GM18505 (cell line): ENCODE data around the gene OR4X1.
"Not testable (repeated sequence)": the region's sequence is repeated elsewhere in the genome, so short reads cannot be mapped to it uniquely, and the experiment has no call there.

Experiments used
- ATAC-seq: cut with Tn5 transposase; IDR thresholded peaks from one replicate; pipeline ENCODE4 v1.9.1; 2021; ENCODE audit not compliant: unreplicated experiment
- POLR2A ChIP-seq: IDR thresholded peaks from 4 replicates; pipeline ENCODE4 v1.6.1; 2011; ENCODE audit warnings: borderline replicate concordance; ENCODE audit not compliant: insufficient read depth, insufficient read length; ENCODE audit errors: extremely low read depth

The OR4X1 gene, protein sequence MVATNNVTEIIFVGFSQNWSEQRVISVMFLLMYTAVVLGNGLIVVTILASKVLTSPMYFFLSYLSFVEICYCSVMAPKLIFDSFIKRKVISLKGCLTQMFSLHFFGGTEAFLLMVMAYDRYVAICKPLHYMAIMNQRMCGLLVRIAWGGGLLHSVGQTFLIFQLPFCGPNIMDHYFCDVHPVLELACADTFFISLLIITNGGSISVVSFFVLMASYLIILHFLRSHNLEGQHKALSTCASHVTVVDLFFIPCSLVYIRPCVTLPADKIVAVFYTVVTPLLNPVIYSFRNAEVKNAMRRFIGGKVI

DNA sequence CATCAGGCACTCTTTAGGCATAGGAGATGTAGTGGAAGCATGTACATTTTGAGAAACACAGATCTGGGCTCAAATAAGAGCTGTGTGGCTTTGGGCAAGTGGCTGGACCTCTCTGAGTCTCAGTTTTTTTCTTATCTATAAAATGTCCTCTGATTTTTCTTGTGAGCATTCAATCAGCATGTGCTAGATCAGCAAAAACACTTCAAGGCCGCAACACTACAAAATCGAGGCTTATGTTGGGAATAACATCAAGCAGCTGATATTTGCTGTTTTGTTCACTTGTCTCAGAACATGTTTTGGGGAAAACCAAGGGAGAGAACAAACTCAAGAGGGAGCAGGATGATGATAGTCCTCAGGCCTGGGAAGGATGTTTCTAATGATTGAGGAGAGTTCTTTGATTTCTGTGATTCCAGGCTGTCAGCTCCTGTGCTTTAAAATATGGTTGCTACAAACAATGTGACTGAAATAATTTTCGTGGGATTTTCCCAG lies at the start of gene OR4X1:
Gene OR4X1, plus strand, starts transcription at position 439 of the 489 bp plus-strand sequence. Its CDS starts 0 bp downstream, at position 439.
- ATAC-seq = no peak
- no peak for TF ChIP-seq POLR2A

DNA sequence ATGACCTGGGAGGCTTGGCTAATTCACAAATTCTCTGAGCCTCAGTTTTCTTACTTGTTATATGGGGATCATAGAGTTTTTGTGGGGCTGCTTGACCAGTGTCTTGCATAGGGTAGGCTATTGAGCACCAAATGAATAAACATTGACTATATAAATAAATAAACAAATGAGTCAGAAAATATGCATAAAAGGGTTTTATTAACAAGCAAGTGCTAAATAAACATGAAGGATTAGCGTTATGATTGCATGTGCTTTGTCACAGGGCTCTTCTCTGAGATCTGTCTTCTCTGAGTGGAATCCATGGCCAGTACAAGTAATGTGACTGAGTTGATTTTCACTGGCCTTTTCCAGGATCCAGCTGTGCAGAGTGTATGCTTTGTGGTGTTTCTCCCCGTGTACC lies 47.2 kb upstream of the OR4X1 start, which contains the start of gene OR4B1:
Gene OR4B1, plus strand, starts transcription at position 301 of the 400 bp plus-strand sequence. Its CDS starts 0 bp downstream, at position 301.
- TF ChIP-seq POLR2A = no peak
- no peak for ATAC-seq

DNA sequence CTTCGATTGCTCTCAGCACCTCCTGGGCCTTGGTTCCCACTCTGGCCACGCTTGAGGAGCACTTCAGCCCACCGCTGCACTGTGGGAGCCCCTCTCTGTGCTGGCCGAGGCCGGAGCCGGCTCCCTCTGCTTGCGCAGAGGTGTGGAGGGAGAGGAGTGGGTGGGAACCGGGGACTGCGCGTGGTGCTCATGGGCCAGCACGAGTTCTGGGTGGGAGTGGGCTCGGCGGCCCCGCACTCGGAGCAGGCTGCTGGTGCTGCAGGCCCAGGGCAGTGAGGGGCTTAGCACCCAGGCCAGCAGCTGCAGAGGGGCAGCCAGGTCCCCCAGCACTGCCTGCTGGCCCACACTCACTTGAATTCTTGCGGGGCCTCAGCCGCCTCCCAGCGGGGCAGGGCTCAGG lies 34.9 kb upstream of the OR4X1 start:
- ATAC-seq = no peak

DNA sequence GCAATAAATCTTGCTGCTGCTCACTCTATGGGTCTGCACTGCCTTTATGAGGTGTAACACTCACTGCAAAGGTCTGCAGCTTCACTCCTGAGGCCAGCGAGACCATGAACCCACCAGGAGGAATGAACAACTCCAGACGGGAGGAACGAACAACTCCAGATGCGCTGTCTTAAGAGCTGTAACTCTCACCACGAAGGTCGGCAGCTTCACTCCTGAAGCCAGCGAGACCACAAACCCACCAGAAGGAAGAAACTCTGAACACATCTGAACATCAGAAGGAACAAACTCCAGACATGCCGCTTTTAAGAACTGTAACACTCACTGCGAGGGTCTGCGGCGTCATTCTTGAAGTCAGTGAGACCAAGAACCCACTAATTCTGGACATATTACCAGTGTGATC lies 33.6 kb upstream of the OR4X1 start:
- ATAC-seq = not testable (repeated sequence)

More for the DNA sequence above, 34.9 kb upstream of the OR4X1 start:
- no peak for TF ChIP-seq POLR2A

DNA sequence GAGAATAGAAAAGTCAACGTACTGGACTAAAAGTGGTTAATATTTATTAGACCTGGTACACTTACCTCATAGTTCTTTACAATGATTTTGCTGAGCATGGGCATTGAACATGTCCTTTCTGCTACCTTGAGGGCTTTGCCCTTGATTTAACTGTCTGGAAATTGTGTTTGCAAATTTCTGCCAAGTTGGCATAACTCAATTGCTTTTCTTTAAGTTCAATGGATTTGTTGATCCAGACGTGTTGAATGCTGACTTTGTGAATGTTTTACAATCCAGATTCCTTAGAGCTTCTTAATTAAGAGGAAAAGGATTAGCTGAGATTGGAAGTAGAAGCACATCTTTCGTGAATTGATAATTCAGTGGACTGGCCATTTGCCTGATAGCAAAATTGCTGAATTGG lies 25.9 kb upstream of the OR4X1 start:
- TF ChIP-seq POLR2A = no peak
- no peak for ATAC-seq

DNA sequence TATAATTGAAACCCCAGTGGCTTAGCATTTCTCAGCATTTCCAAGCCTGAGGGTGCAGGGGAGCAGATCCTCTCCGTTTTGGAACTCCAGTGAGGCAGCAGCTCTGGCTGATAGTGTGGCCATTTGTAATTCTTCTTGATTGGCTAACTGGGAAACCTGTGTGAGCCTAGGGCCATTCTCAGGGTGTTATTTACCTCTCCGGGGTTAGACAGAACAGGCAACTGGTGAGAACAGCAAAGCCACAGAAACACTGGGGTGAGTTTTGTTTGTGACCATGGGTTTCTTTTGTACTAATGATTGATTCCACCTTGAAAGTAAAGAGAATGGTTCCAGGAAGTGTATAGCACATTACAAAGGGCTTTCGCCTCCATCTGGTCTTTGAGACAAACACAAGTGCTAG lies 21.2 kb upstream of the OR4X1 start:
- ATAC-seq = no peak
- TF ChIP-seq POLR2A = no peak

DNA sequence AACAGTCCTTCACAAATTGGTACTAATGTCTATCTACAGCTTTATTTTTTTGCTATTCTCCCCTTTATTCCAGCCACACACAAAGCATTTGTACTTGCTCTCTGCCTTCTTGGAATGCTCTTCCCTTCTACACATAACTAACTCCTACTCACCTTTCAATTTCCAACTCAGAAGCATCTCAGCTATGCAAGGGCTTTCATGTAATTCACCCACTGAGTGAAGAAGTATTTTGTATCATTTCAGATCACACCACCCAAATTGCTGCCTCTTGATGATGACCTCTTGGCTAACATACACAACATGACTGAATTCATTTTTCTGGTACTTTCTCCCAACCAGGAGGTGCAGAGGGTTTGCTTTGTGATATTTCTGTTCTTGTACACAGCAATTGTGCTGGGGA lies 18.9 kb upstream of the OR4X1 start, which contains the start of gene OR4X2:
Gene OR4X2, plus strand, starts transcription at position 301 of the 400 bp plus-strand sequence. Its CDS starts 0 bp downstream, at position 301.
- TF ChIP-seq POLR2A = no peak
- no peak for ATAC-seq

DNA sequence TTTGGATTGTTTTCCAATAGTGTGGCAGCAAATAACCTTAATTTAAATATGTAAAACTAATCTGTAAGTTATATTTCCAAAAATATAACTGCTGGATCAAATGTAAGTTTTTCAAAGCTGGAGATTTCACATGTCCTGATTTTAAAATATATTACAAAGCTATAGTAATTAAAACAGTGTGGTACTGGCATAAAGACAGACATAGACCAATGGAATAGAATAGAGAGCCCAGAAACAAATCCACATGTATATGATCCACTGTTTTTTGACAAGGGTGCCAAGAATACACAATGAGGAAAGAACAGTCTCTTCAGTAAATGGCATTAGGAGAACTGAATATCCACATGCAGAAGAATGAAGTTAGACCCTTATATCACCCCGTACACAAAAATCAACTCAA lies 14.8 kb upstream of the OR4X1 start:
- no peak for ATAC-seq
- no peak for TF ChIP-seq POLR2A

DNA sequence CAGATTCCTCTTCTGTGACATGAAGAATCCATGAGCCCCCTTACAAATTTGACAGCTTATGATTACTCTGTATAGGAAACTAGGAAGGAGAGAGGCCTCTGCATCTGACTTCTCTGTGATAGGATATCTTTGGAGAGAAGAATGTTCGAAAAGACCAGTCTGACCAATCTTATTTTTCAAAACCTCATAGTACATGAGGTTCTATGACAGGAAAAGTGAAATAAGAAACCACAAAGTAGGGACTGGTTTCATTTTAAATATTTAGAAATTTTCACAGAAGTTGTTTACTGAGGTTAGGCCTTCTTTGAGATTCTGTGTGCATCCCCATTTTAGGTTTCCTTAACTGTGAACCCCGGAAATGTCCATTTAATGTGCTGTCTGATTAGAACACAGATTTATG lies 2.1 kb upstream of the OR4X1 start:
- no peak for TF ChIP-seq POLR2A
- no peak for ATAC-seq

DNA sequence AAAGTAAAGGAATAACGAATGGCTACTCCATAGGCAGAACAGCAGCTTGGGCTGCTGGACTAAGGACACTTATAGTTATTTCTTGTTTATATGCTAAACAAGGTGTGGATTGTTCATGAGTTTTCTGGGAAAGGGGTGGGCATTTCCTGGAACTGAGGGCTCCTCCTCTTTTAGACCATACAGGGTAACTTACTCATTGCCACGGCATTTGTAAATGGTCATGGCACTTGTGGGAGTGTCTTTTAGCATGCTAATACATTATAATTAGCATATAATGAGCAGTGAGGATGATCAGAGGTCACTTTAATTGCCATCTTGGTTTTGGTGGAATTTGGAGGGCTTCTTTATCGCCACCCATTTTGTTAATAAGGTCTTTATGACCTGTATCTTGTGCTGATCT lies 7.0 kb downstream of the OR4X1 start:
- ATAC-seq = no peak
- no peak for TF ChIP-seq POLR2A

DNA sequence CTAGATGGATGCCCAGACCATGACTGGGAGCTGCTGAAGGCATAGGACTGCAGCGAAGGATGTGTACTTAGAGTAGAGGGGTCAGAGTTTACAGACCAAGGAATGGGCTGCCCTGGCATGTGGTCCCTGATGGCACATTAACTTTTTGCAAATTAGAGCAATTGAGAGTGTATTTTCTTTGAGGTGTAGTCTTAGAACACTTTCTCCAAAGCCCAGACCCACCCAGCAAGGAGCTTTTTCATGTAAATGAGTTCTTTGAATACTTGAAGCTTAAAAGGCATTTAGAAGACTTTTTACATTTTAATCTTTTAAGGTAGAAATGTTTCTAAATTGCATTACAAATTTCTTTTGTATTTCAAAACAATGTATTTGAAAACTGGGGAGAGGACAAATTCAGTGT lies 8.9 kb downstream of the OR4X1 start:
- ATAC-seq = no peak
- no peak for TF ChIP-seq POLR2A

DNA sequence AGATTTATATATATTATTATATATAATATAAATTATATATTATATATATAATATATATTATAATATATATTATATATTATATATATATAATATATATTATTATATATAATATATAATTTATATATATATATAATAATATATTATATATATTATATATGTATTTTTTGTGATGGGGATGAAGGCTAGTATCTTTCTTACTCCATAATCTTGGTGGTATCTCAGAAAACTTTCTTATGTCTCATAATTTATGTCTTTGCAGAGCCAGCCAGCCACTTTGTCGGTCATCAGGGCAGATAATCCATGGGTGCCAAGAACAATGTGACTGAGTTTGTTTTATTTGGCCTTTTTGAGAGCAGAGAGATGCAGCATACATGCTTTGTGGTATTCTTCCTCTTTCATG lies 42.3 kb downstream of the OR4X1 start, which contains the start of gene OR4S1:
Gene OR4S1, plus strand, starts transcription at position 301 of the 400 bp plus-strand sequence. Its CDS starts 0 bp downstream, at position 301.
- TF ChIP-seq POLR2A = no peak
- ATAC-seq = no peak

DNA sequence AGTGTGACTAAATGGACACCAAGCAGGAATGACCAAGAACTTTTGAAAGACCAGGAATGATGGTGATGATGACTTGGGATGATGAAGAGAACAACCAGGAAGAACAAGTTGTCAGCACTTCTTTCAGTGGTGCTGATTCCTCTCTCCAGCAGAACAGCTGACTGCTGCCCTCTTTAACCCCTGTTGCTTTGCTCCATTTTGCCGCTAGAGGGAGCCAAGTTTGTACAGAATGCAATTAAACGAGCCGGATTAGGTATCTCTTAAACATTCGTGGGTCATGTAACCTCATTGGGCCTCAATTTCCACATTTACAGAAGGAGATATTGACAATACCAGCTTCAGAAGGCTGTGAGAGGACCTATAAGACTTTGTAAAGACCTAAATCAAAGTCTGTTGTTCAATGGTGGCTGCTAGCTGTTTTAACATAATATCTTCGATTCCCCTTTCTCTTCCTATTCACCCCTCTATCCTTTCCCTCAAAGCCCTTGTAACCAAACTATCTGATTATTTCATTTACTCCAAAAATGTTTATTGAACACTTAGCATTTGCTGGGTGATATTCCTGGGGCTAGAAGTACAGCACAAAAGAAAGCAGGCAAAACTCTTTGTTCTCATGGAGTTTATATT lies 44.2 kb downstream of the OR4X1 start:
- ATAC-seq = peak; percentile 88

DNA sequence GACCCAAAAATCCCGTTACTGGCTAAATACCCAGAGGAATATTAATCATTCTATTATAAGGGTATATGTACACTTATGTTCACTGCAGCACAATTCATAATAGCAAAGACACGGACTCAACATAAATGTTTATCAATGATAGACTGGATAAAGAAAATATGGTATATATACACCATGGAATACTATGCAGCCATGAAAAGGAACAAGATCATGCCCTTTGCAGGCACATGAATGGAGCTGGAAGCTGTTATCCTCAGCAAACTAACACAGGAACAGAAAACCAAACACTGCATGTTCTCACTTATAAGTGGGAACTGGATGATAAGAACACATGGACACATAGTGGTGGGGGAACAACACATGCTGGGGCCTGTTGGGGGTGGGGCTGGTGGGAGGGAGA lies 49.9 kb downstream of the OR4X1 start:
- ATAC-seq = not testable (repeated sequence)

More for the DNA sequence above, 44.2 kb downstream of the OR4X1 start:
- no peak for TF ChIP-seq POLR2A
